HG03280 (cell line): ENCODE data around the gene MUC4.
"Not testable (repeated sequence)": the region's sequence is repeated elsewhere in the genome, so short reads cannot be mapped to it uniquely, and the experiment has no call there.

Source experiments
- ATAC-seq: cut with Tn5 transposase; IDR thresholded peaks from one replicate; pipeline ENCODE4 v1.9.1; 2021; ENCODE audit warnings: mild to moderate bottlenecking, moderate library complexity; ENCODE audit not compliant: unreplicated experiment

MUC4 gene

GRCh38 chr3:195748661-195749060 is 63.1 kb downstream of the MUC4 start:
- ATAC-seq, result no peak

GRCh38 chr3:195746751-195747150 is 65.0 kb downstream of the MUC4 start:
- no peak for ATAC-seq

- no peak for ATAC-seq
These were observed 65.4 kb downstream of the MUC4 start for GRCh38 chr3:195746346-195746745.

GRCh38 chr3:195744437-195744836 is 67.3 kb downstream of the MUC4 start:
- ATAC-seq, result no peak

- no peak for ATAC-seq
These were observed 72.1 kb downstream of the MUC4 start for GRCh38 chr3:195739561-195740111.

GRCh38 chr3:195738274-195739044 is 73.3 kb downstream of the MUC4 start:
- ATAC-seq, result no peak

- ATAC-seq, result not testable (repeated sequence)
These were observed 73.9 kb downstream of the MUC4 start for GRCh38 chr3:195737782-195738181.

- ATAC-seq, result no peak
These were observed 74.8 kb downstream of the MUC4 start for GRCh38 chr3:195736866-195737490.

- ATAC-seq, result no peak
These were observed 76.6 kb downstream of the MUC4 start for GRCh38 chr3:195735036-195735695.

- no peak for ATAC-seq
These were observed 78.8 kb downstream of the MUC4 start for GRCh38 chr3:195732940-195733339.

GRCh38 chr3:195731356-195731905 is 80.3 kb downstream of the MUC4 start:
- ATAC-seq, result no peak

GRCh38 chr3:195729476-195730251 is 82.1 kb downstream of the MUC4 start:
- no peak for ATAC-seq

- ATAC-seq, result not testable (repeated sequence)
These were observed 82.9 kb downstream of the MUC4 start for GRCh38 chr3:195728789-195729188.

- no peak for ATAC-seq
These were observed 84.0 kb downstream of the MUC4 start for GRCh38 chr3:195727606-195728195.

- not testable (repeated sequence) for ATAC-seq
These were observed 85.6 kb downstream of the MUC4 start for GRCh38 chr3:195725916-195726740.

- not testable (repeated sequence) for ATAC-seq
These were observed 87.4 kb downstream of the MUC4 start for GRCh38 chr3:195724363-195724762.

- not testable (repeated sequence) for ATAC-seq
These were observed 88.8 kb downstream of the MUC4 start for GRCh38 chr3:195722996-195723345.

- not testable (repeated sequence) for ATAC-seq
These were observed 89.4 kb downstream of the MUC4 start for GRCh38 chr3:195722139-195722995.
